GM23248 (cell line): Measurements from ENCODE around the gene CAMTA1. TPM values are rescaled to one million over a fixed set of nuclear protein-coding genes. Genes with fewer than 3 reads are reported as not detected.

Experiments
- DNase-seq: peaks from one replicate; pipeline ENCODE4 v3.0.0-alpha.2; 2015
- H2AFZ ChIP-seq: fragments of 200-600 bp; sonication (generic); 2 replicates; pipeline ENCODE4 v1.6.1; 2016; ENCODE audit warnings: antibody characterized with exemption
- H3F3A ChIP-seq: fragments of 200-600 bp; sonication (generic); 2 replicates; pipeline ENCODE4 v1.6.1; 2016; ENCODE audit warnings: mild to moderate bottlenecking, antibody characterized with exemption, mixed run types; ENCODE audit not compliant: insufficient read depth
- H3K27ac ChIP-seq: fragments of 200-600 bp; sonication (generic); 2 replicates; pipeline ENCODE4 v1.5.1; 2016; ENCODE audit warnings: mild to moderate bottlenecking
- H3K27me3 ChIP-seq: fragments of 200-600 bp; sonication (generic); replicated peaks from 2 replicates; pipeline ENCODE4 v1.6.1; 2016; ENCODE audit warnings: mild to moderate bottlenecking; ENCODE audit not compliant: insufficient read depth
- H3K36me3 ChIP-seq: fragments of 200-600 bp; sonication (generic); 2 replicates; pipeline ENCODE4 v1.6.1; 2016; ENCODE audit warnings: low read depth, mild to moderate bottlenecking
- H3K4me1 ChIP-seq: fragments of 200-600 bp; sonication (generic); 2 replicates; pipeline ENCODE4 v1.6.1; 2016; ENCODE audit warnings: mild to moderate bottlenecking; ENCODE audit not compliant: insufficient read depth
- H3K4me2 ChIP-seq: fragments of 200-600 bp; sonication (generic); one replicate; pipeline ENCODE4 v1.6.1; 2016; ENCODE audit warnings: mild to moderate bottlenecking; ENCODE audit not compliant: unreplicated experiment
- H3K4me3 ChIP-seq: fragments of 200-600 bp; sonication (generic); 2 replicates; pipeline ENCODE4 v1.5.1; 2016; ENCODE audit warnings: mild to moderate bottlenecking
- H3K79me2 ChIP-seq: fragments of 200-600 bp; sonication (generic); 2 replicates; pipeline ENCODE4 v1.6.1; 2016; ENCODE audit warnings: mild to moderate bottlenecking; ENCODE audit not compliant: insufficient read depth
- H3K9ac ChIP-seq: fragments of 200-600 bp; sonication (generic); 2 replicates; pipeline ENCODE4 v1.6.1; 2016; ENCODE audit warnings: mild to moderate bottlenecking
- H3K9me2 ChIP-seq: fragments of 200-600 bp; sonication (generic); 2 replicates; pipeline ENCODE4 v1.6.1; 2016; ENCODE audit warnings: mixed run types, mild to moderate bottlenecking, moderate library complexity; ENCODE audit not compliant: insufficient read depth
- H3K9me3 ChIP-seq: fragments of 200-600 bp; sonication (generic); one replicate; pipeline ENCODE4 v1.6.1; 2017; ENCODE audit warnings: low read depth
- H4K20me1 ChIP-seq: fragments of 200-600 bp; sonication (generic); 2 replicates; pipeline ENCODE4 v1.6.0; 2016; ENCODE audit not compliant: insufficient read depth
- EZH2 ChIP-seq: fragments of 200-600 bp; sonication (generic); IDR thresholded peaks from 2 replicates; pipeline ENCODE4 v1.6.1; 2018; ENCODE audit warnings: antibody characterized with exemption, mild to moderate bottlenecking; ENCODE audit not compliant: insufficient read depth, poor library complexity, severe bottlenecking
- EZH2phosphoT487 ChIP-seq: fragments of 200-600 bp; sonication (generic); IDR thresholded peaks from 2 replicates; pipeline ENCODE4 v1.6.1; 2018; ENCODE audit warnings: antibody characterized with exemption, moderate library complexity, mild to moderate bottlenecking, low read depth; ENCODE audit not compliant: insufficient read depth
- WGBS, 2 experiments: methylation state at CpG; one replicate each; pipeline ENCODE4 v1.1.6; 2015 to 2017; ENCODE audit warnings: low lambda C conversion rate in 2 of 2, low coverage in 1 of 2; ENCODE audit errors: missing lambda C conversion rate in 2 of 2; 5-methylcytosine and 5-hydroxymethylcytosine counted together
- in situ Hi-C: fragments of 300-500 bp; cut with MboI; formaldehyde crosslinking; loops from 2 replicates; pipeline ENCODE4 v1.15.0; 2020
- polyA plus RNA-seq: library from polyadenylated mRNA; unstranded; fragments of >200 nt; fragmentation: Nextera tagmentation; extraction: Ambion mirVana; gene quantifications from 2 replicates; pipeline ENCODE4 v1.2.1, GENCODE V29; 2016
- total RNA-seq: library from RNA; depleted of rRNA; stranded (reverse); fragments of >200 nt; shearing (Covaris generic); gene quantifications from 2 replicates; pipeline ENCODE4 v1.2.3, GENCODE V29; 2014

CAMTA1 gene
- total and polyA plus RNA-seq, 2 experiments from 2014 or later = 50.1 to 165 TPM

GRCh38 chr1:7625401-7625800, 840.1 kb downstream of the CAMTA1 start:
- TF ChIP-seq EZH2 (no peak), EZH2phosphoT487 (no peak)
- no peak overlapping the region for H3K4me3 ChIP-seq
- no peak for DNase-seq
- peaks cover 35% of the 10 kb centered on the region for H3K27me3 ChIP-seq
- H3K79me2 ChIP-seq = no peaks in the 10 kb centered on the region
- H3K9me3 ChIP-seq = no peaks in the 10 kb centered on the region
- H3K27ac ChIP-seq = no peak overlapping the region
- H3K9me2 ChIP-seq = no peaks in the 10 kb centered on the region
- H3K4me2 ChIP-seq = no peak overlapping the region
- in situ Hi-C loops = loop anchor here (25.0 kb wide), 1 partner anchor 913 kb away; the partner anchor contains the start of gene DNAJC11
- no peaks in the 10 kb centered on the region for H3F3A ChIP-seq
- H2AFZ ChIP-seq = no peak overlapping the region
- no peaks in the 10 kb centered on the region for H3K36me3 ChIP-seq
- H4K20me1 ChIP-seq = no peaks in the 10 kb centered on the region
- WGBS, 2 experiments = 57 to 58% methylated on average over 12 of the region's 12 CpGs
- 0 out of 2 replicates have a peak, but pooled peaks cover 7% of the 10 kb centered on the region for H3K4me1 ChIP-seq
- H3K9ac ChIP-seq = no peak overlapping the region

GRCh38 chr1:7628273-7628672, 843.0 kb downstream of the CAMTA1 start:
- peaks cover 47% of the 10 kb centered on the region for H3K27me3 ChIP-seq
- DNase-seq = no peak
- WGBS, 2 experiments = 24 to 31% methylated on average over 4 of the region's 4 CpGs

GRCh38 chr1:7629011-7629410, 843.8 kb downstream of the CAMTA1 start:
- no peak overlapping the region for H2AFZ ChIP-seq
- no peak for DNase-seq
- H3K36me3 ChIP-seq = no peaks in the 10 kb centered on the region
- H3K4me3 ChIP-seq = no peak overlapping the region
- no peaks in the 10 kb centered on the region for H4K20me1 ChIP-seq
- no peak overlapping the region for H3K9ac ChIP-seq
- no peaks in the 10 kb centered on the region for H3K9me2 ChIP-seq
- in situ Hi-C loops = loop anchor here (25.0 kb wide), 1 partner anchor 917 kb away; the partner anchor contains the start of gene DNAJC11
- H3F3A ChIP-seq = no peaks in the 10 kb centered on the region
- peaks cover 51% of the 10 kb centered on the region for H3K27me3 ChIP-seq
- no peak overlapping the region for H3K27ac ChIP-seq
- TF ChIP-seq EZH2phosphoT487 (no peak), EZH2 (no peak)
- no peak overlapping the region for H3K4me2 ChIP-seq
- H3K79me2 ChIP-seq = no peaks in the 10 kb centered on the region
- 52 to 58% methylated on average over 8 of the region's 8 CpGs for WGBS, 2 experiments
- no peaks in the 10 kb centered on the region for H3K9me3 ChIP-seq
- H3K4me1 ChIP-seq = no peaks in the 10 kb centered on the region

More at GRCh38 chr1:7628273-7628672, 843.0 kb downstream of the CAMTA1 start:
- Histone ChIP-seq H3K9me2 (no peaks in the 10 kb centered on the region), H3K79me2 (no peaks in the 10 kb centered on the region), H3F3A (no peaks in the 10 kb centered on the region), H3K9me3 (no peaks in the 10 kb centered on the region), H3K4me2 (no peak overlapping the region), H2AFZ (no peak overlapping the region), H4K20me1 (no peaks in the 10 kb centered on the region), H3K4me1 (no peaks in the 10 kb centered on the region), H3K4me3 (no peak overlapping the region), H3K27ac (no peak overlapping the region), H3K36me3 (no peaks in the 10 kb centered on the region), H3K9ac (no peak overlapping the region)
- TF ChIP-seq EZH2phosphoT487 = no peak
- TF ChIP-seq EZH2 = no peak
- in situ Hi-C loops = loop anchor here (25.0 kb wide), 1 partner anchor 916 kb away; the partner anchor contains the start of gene DNAJC11

- in situ Hi-C loops = loop anchor here (25.0 kb wide), 1 partner anchor 917 kb away; the partner anchor contains the start of gene DNAJC11
- TF ChIP-seq EZH2phosphoT487 (no peak), EZH2 (no peak)
- Histone ChIP-seq H3K4me3 (no peak overlapping the region), H4K20me1 (no peaks in the 10 kb centered on the region), H3K4me2 (no peak overlapping the region), H3K79me2 (no peaks in the 10 kb centered on the region), H3K4me1 (no peaks in the 10 kb centered on the region), H2AFZ (no peak overlapping the region), H3K36me3 (no peaks in the 10 kb centered on the region), H3K9me3 (no peaks in the 10 kb centered on the region), H3K27me3 (peaks cover 51% of the 10 kb centered on the region), H3K9me2 (no peaks in the 10 kb centered on the region), H3K27ac (no peak overlapping the region), H3K9ac (no peak overlapping the region), H3F3A (no peaks in the 10 kb centered on the region)
- no peak for DNase-seq
- WGBS, 2 experiments = 54 to 62% methylated on average over 22 of the region's 22 CpGs
Observed at GRCh38 chr1:7629465-7630195, 844.4 kb downstream of the CAMTA1 start.
